ENCODE data around the gene COBL. TPM values are rescaled to one million over a fixed set of nuclear protein-coding genes. Genes with fewer than 3 reads are reported as not detected.

COBL gene
- total and polyA plus RNA-seq, 2 donors (not counting 3 experiments of a cell fraction or from before 2014, with no cell fraction given) = 0.11 TPM; not detected in 1

GRCh38 chr7:51213618-51214017, 103.0 kb downstream of the COBL start:
- Histone ChIP-seq H3K4me3 (replicated peaks in 1 of 3; ENCODE audit: insufficient read depth in 1 of 3, low read depth in 1 of 3, low read length in 3 of 3) (no peak overlapping the region), H3K9me1 (replicated peaks; ENCODE audit: control insufficient read depth, extremely low read depth, insufficient read depth, low read length) (no peaks in the 10 kb centered on the region), H3K9ac (replicated peaks; ENCODE audit: extremely low read depth, insufficient read depth, low read length) (no peak overlapping the region), H3K4me1 (ENCODE audit: control insufficient read depth, extremely low read depth, insufficient read depth, low read length) (no peaks in the 10 kb centered on the region), H2AFZ (ENCODE audit: low read depth, low read length) (no peak overlapping the region), H3K27me3 (ENCODE audit: control insufficient read depth in 2 of 2, insufficient read depth in 2 of 2, low read length in 2 of 2) (no peaks in the 10 kb centered on the region), H3K9me3 (replicated peaks; ENCODE audit: control insufficient read depth, insufficient read depth, low read length) (no peaks in the 10 kb centered on the region), H4K20me1 (replicated peaks; ENCODE audit: control insufficient read depth, extremely low read depth, insufficient read depth, low read length) (no peaks in the 10 kb centered on the region), H3K79me2 (ENCODE audit: control insufficient read depth, insufficient read depth, low read length) (no peaks in the 10 kb centered on the region), H3K36me3 (ENCODE audit: control insufficient read depth in 2 of 2, extremely low read depth in 1 of 2, insufficient read depth in 2 of 2, low read length in 2 of 2) (no peaks in the 10 kb centered on the region), H3K4me2 (ENCODE audit: insufficient read depth, low read length) (no peak overlapping the region), H3K27ac (ENCODE audit: insufficient read depth, low read depth, low read length) (no peak overlapping the region)
- intact Hi-C loops (cut with micrococcal nuclease) = no loop called here
- ChIA-PET POLR2A (no interaction called here), CTCF (no interaction called here)
- DNase-seq (ENCODE audit: low read depth, low spot score) (no peak), FAIRE-seq (no peak)
- dilution Hi-C loops (cut with MboI; ENCODE audit: extremely low pct_ligation_motif_present, low sequenced_read_pairs) = no loop called here
- TF ChIP-seq GATA2 (IDR thresholded peaks at IDR 0.05; ENCODE audit: insufficient read depth, insufficient read length, low read depth, low read length) = no peak
- no TSS peak for BruUV-seq (replicated peaks)

DNA sequence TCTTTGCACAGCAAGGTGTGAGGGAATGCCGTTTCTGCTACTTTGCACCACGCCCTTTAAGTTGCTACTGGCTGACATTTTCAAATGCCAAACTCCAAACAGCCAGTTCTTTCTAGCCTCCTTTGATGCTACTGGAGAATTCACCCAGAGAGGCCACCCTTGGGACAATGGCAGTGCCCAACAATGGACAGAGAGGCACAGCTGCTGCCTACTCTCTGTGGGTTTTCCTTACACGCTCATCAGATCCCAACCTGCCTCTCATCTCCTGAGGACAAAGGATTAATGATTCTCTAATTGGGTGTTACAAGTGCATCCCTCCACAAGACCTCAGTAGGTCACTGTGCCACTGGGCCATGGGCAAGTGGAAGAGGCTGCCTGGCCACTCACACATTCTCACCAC, 105.8 kb downstream of the COBL start:
- Histone ChIP-seq H3K79me2 (ENCODE audit: control insufficient read depth, insufficient read depth, low read length) (no peaks in the 10 kb centered on the region), H3K4me1 (ENCODE audit: control insufficient read depth, extremely low read depth, insufficient read depth, low read length) (no peaks in the 10 kb centered on the region), H3K9me3 (replicated peaks; ENCODE audit: control insufficient read depth, insufficient read depth, low read length) (no peaks in the 10 kb centered on the region), H2AFZ (ENCODE audit: low read depth, low read length) (no peak overlapping the region), H3K36me3 (ENCODE audit: control insufficient read depth in 2 of 2, extremely low read depth in 1 of 2, insufficient read depth in 2 of 2, low read length in 2 of 2) (no peaks in the 10 kb centered on the region), H3K4me2 (ENCODE audit: insufficient read depth, low read length) (no peak overlapping the region), H3K9ac (replicated peaks; ENCODE audit: extremely low read depth, insufficient read depth, low read length) (no peak overlapping the region), H4K20me1 (replicated peaks; ENCODE audit: control insufficient read depth, extremely low read depth, insufficient read depth, low read length) (no peaks in the 10 kb centered on the region), H3K9me1 (replicated peaks; ENCODE audit: control insufficient read depth, extremely low read depth, insufficient read depth, low read length) (no peaks in the 10 kb centered on the region), H3K27me3 (ENCODE audit: control insufficient read depth in 2 of 2, insufficient read depth in 2 of 2, low read length in 2 of 2) (no peaks in the 10 kb centered on the region), H3K4me3 (replicated peaks in 1 of 3; ENCODE audit: insufficient read depth in 1 of 3, low read depth in 1 of 3, low read length in 3 of 3) (no peak overlapping the region), H3K27ac (ENCODE audit: insufficient read depth, low read depth, low read length) (no peak overlapping the region)
- no peak for FAIRE-seq
- ChIA-PET POLR2A (no interaction called here), CTCF (no interaction called here)
- BruUV-seq (replicated peaks) = no TSS peak
- dilution Hi-C loops (cut with MboI; ENCODE audit: extremely low pct_ligation_motif_present, low sequenced_read_pairs) = no loop called here
- no peak for DNase-seq (ENCODE audit: low read depth, low spot score)
- intact Hi-C loops (cut with micrococcal nuclease) = no loop called here
- TF ChIP-seq, protein P1, sequence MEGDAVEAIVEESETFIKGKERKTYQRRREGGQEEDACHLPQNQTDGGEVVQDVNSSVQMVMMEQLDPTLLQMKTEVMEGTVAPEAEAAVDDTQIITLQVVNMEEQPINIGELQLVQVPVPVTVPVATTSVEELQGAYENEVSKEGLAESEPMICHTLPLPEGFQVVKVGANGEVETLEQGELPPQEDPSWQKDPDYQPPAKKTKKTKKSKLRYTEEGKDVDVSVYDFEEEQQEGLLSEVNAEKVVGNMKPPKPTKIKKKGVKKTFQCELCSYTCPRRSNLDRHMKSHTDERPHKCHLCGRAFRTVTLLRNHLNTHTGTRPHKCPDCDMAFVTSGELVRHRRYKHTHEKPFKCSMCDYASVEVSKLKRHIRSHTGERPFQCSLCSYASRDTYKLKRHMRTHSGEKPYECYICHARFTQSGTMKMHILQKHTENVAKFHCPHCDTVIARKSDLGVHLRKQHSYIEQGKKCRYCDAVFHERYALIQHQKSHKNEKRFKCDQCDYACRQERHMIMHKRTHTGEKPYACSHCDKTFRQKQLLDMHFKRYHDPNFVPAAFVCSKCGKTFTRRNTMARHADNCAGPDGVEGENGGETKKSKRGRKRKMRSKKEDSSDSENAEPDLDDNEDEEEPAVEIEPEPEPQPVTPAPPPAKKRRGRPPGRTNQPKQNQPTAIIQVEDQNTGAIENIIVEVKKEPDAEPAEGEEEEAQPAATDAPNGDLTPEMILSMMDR (IDR thresholded peaks at IDR 0.05; ENCODE audit: extremely low read depth in 1 of 2, insufficient read depth in 1 of 2, low read depth in 1 of 2, low read length in 2 of 2) = no peak
- TF ChIP-seq EZH2 (IDR thresholded peaks at IDR 0.05; ENCODE audit: borderline replicate concordance, low read depth, low read length, severe bottlenecking) = no peak
- TF ChIP-seq, protein P2, sequence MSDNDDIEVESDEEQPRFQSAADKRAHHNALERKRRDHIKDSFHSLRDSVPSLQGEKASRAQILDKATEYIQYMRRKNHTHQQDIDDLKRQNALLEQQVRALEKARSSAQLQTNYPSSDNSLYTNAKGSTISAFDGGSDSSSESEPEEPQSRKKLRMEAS (IDR thresholded peaks at IDR 0.05; ENCODE audit: insufficient read depth, insufficient read length) = no peak
- TF ChIP-seq POLR2AphosphoS5 (IDR thresholded peaks at IDR 0.05; ENCODE audit: insufficient read depth, low read depth, low read length) = no peak
- TF ChIP-seq JUN (IDR thresholded peaks at IDR 0.05; ENCODE audit: borderline replicate concordance, insufficient read depth, insufficient read length, low read depth) = no peak
- no peak for TF ChIP-seq GATA2 (IDR thresholded peaks at IDR 0.05; ENCODE audit: insufficient read depth, insufficient read length, low read depth, low read length)
- no peak for TF ChIP-seq POLR2A (IDR thresholded peaks at IDR 0.05; ENCODE audit: low read depth, low read length)
- TF ChIP-seq MYC (IDR thresholded peaks at IDR 0.05; ENCODE audit: low read depth, low read length) = no peak
- no peak for TF ChIP-seq FOS (IDR thresholded peaks at IDR 0.05; ENCODE audit: borderline replicate concordance, insufficient read depth, low read length)
